Prostate gland (tissue), 2 donors: ENCODE measurements around the gene KIAA0513. TPM values are rescaled to one million over a fixed set of nuclear protein-coding genes. Genes with fewer than 3 reads are reported as not detected.

Source experiments
- DNase-seq: peaks from one replicate; pipeline ENCODE4 v3.0.0-alpha.2; 2019; ENCODE audit warnings: low spot score
- H3K27ac ChIP-seq, 2 donors: fragments of 200-600 bp; sonication (generic); 2 replicates each; pipeline ENCODE4 v1.5.1; 2017 to 2019
- H3K27me3 ChIP-seq: fragments of 200-600 bp; sonication (generic); replicated peaks from 2 replicates; pipeline ENCODE4 v1.5.1; 2019; ENCODE audit not compliant: insufficient read depth
- H3K36me3 ChIP-seq, 2 donors: fragments of 200-600 bp; sonication (generic); 1 replicate in 1 of 2; 2 replicates in 1 of 2; pipeline versions ENCODE4 v1.5.1 to v1.8.1; 2017 to 2019
- H3K4me1 ChIP-seq: fragments of 200-600 bp; sonication (generic); replicated peaks from 2 replicates; pipeline ENCODE4 v1.5.1; 2019
- H3K4me3 ChIP-seq, 2 donors: fragments of 200-600 bp; sonication (generic); 2 replicates each; pipeline ENCODE4 v1.5.1; 2017 to 2019
- H3K9me3 ChIP-seq: fragments of 200-600 bp; sonication (generic); 2 replicates; pipeline ENCODE4 v1.5.1; 2017
- CTCF ChIP-seq, 4 experiments: fragments of 200-600 bp in 2 of 4; fragments of 450-650 bp in 2 of 4; sonication (generic) in 2 of 4; IDR thresholded peaks; 1 replicate in 3 of 4; 2 replicates in 1 of 4; pipeline ENCODE4 v1.5.1; 2016 to 2019; ENCODE audit warnings: antibody characterized with exemption in 4 of 4, mild to moderate bottlenecking in 2 of 4, moderate library complexity in 2 of 4
- POLR2A ChIP-seq: fragments of 450-650 bp; IDR thresholded peaks from one replicate; pipeline ENCODE4 v1.6.1; 2016; ENCODE audit warnings: antibody characterized with exemption, mild to moderate bottlenecking
- POLR2AphosphoS5 ChIP-seq: sonication (generic); formaldehyde crosslinking; IDR thresholded peaks from one replicate; pipeline ENCODE4 v1.6.1; 2017; ENCODE audit warnings: antibody characterized with exemption
- WGBS: methylation state at CpG from one replicate; pipeline ENCODE4 v1.1.5; 2018; 5-methylcytosine and 5-hydroxymethylcytosine counted together
- intact Hi-C: fragments of 100-400 bp; cut with DNase I; formaldehyde crosslinking; loops from one replicate; pipeline ENCODE4 v1.14.2; 2022
- total RNA-seq, 2 donors: library from RNA; depleted of rRNA; stranded (reverse); fragments of >200 nt; gene quantifications; one replicate each; pipeline ENCODE4 v1.1.0, GENCODE V29; 2016

KIAA0513 gene
- total RNA-seq, 2 donors from 2014 or later = 14.4 to 29.4 TPM

DNA sequence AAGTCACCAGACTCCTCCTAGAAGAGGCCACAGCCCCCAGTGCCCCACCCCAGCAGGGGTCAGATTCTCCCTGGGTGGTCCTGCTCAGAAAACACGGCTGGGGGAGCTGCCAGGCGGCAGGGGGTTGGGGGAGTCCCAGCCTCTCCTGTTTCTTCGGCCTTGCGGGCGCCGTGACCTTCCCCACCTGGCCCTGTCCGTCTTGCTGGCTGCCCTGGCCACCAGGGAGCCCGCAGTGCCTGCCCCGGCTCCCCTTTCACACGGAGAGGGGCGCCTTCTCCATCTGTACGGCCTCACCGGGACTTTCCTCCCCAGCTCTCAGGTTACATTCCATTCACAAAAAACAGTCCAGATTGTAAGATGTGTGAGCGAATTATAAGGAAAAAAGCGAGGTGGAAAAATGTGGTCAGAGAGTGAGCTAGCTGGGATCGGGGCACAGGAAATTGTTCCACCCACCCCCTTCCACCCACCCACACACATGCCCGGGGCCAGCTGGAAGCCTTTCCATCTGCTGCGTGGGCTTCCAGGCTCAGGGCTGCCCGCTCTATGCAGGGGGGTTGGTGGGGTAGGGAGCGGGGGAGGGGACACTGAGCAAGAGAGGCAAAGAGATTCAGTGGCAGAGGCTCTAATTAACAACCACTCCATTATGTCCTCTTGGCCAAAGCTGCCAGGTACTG lies 99.2 kb downstream of the KIAA0513 start:
- Histone ChIP-seq H3K27me3 (no peaks in the 10 kb centered on the region), H3K27ac (peak overlapping the region; percentile 9 to 19), H3K4me3 (no peak overlapping the region), H3K36me3 (no peaks in the 10 kb centered on the region), H3K4me1 (no peaks in the 10 kb centered on the region), H3K9me3 (no peaks in the 10 kb centered on the region)
- DNase-seq = no peak
- intact Hi-C loops = no loop called here
- 17% methylated on average over 20 of the region's 20 CpGs for WGBS
- no peak for TF ChIP-seq POLR2AphosphoS5
- no peak for TF ChIP-seq CTCF (IDR thresholded peaks at IDR 0.05)
- no peak for TF ChIP-seq POLR2A

GRCh38 chr16:85127379-85127723 lies 99.8 kb downstream of the KIAA0513 start:
- Histone ChIP-seq H3K9me3 (no peaks in the 10 kb centered on the region), H3K4me3 (no peak overlapping the region), H3K36me3 (no peaks in the 10 kb centered on the region), H3K4me1 (no peaks in the 10 kb centered on the region), H3K27ac (no peak overlapping the region), H3K27me3 (no peaks in the 10 kb centered on the region)
- intact Hi-C loops = no loop called here
- TF ChIP-seq POLR2A (no peak), POLR2AphosphoS5 (no peak), CTCF (IDR thresholded peaks at IDR 0.05) (no peak)
- WGBS = 79% methylated on average over 3 of the region's 3 CpGs
- DNase-seq = no peak

GRCh38 chr16:85128079-85128837 lies 100.7 kb downstream of the KIAA0513 start:
- no peaks in the 10 kb centered on the region for H3K4me1 ChIP-seq
- H3K27me3 ChIP-seq = no peaks in the 10 kb centered on the region
- TF ChIP-seq CTCF (IDR thresholded peaks at IDR 0.05) (no peak), POLR2A (no peak), POLR2AphosphoS5 (no peak)
- intact Hi-C loops = no loop called here
- DNase-seq = no peak
- H3K36me3 ChIP-seq = no peaks in the 10 kb centered on the region
- WGBS = 93% methylated on average over 9 of the region's 9 CpGs
- H3K27ac ChIP-seq = no peak overlapping the region
- no peaks in the 10 kb centered on the region for H3K9me3 ChIP-seq
- H3K4me3 ChIP-seq = no peak overlapping the region

DNA sequence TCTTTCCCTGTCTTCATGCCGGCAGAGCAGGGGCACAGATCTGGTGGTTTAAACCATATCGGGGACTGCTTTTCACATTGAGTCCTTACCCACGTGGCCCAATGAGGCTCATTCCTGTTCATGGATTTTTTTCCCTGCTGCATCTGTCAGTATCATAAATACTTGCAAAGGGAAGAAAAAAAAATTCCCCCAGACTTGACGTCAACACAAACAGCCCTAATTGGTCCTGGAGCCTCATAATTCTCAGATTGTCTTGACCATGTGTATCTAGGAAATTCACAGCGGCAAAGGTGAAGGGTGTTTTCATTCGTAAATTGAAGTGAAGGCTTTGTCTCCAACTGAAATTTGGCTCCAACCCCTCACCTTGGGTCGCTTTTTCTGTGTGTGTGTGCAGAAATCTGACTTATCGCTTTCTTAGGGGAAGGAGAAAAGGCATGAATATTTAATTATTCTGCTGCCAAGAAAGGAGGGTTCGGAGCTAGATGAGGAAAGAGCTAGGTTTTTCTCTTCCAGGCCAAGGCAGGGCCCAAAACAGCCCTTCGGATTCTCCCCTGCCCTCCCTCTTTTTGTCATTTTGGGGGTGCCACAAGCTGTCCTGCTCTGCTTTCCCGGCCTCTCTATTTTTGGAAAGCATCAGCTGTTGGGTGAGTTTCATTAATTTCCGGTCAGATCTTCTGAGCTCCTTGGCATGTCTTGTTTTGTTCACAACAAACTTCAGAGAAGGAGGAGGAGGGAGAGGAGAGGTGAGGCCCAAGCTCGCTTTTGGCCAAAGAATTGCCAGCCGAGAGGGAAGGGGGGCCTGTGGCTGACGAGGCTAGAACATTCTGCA lies 102.5 kb downstream of the KIAA0513 start:
- WGBS = 21% methylated on average over 15 of the region's 15 CpGs
- no peak overlapping the region for H3K4me3 ChIP-seq
- H3K27ac ChIP-seq = peak overlapping the region; percentile 37 to 60
- DNase-seq = no peak
- no peaks in the 10 kb centered on the region for H3K9me3 ChIP-seq
- no peaks in the 10 kb centered on the region for H3K27me3 ChIP-seq
- TF ChIP-seq POLR2A (no peak), POLR2AphosphoS5 (peak; percentile 60), CTCF (IDR thresholded peaks at IDR 0.05) (no peak)
- intact Hi-C loops = no loop called here
- H3K36me3 ChIP-seq = no peaks in the 10 kb centered on the region
- H3K4me1 ChIP-seq = no peaks in the 10 kb centered on the region
